ENCODE measurements around the gene MYOCOS.

The MYOCOS gene

DNA sequence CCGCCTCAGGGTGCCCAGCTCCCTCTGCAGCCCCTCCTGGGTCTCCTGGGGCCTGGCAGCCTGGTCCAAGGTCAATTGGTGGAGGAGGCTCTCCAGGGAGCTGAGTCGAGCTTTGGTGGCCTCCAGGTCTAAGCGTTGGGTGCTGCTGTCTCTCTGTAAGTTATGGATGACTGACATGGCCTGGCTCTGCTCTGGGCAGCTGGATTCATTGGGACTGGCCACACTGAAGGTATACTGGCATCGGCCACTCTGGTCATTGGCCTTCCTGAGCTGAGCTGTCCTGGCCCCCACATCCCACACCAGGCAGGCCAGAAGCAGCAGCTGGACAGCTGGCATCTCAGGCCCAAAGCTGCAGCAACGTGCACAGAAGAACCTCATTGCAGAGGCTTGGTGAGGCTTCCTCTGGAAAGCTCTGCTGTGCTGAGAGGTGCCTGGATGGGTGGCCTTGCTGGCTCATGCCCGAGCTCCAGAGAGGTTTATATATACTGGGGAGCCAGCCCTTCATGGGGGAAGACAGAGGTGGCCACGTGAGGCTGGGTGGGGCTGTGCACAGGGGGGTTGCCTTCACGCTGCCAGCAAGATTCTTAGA lies 30.3 kb downstream of the MYOCOS start, which contains the start of gene MYOC:
Gene MYOC, minus strand, starts transcription at position 455 of the 589 bp plus-strand sequence. Its CDS starts 77 bp downstream, at position 378.
- TF ChIP-seq YY1 (IDR thresholded peaks at IDR 0.05; ENCODE audit: low read depth) (no peak), FOXM1 (IDR thresholded peaks at IDR 0.05; ENCODE audit: borderline replicate concordance, low read depth) (no peak), CEBPB (IDR thresholded peaks at IDR 0.05) (no peak), TCF12 (IDR thresholded peaks at IDR 0.05; ENCODE audit: low read depth) (no peak), EGR1 (IDR thresholded peaks at IDR 0.05) (no peak), TAF1 (IDR thresholded peaks at IDR 0.05; ENCODE audit: low read depth) (no peak)

DNA sequence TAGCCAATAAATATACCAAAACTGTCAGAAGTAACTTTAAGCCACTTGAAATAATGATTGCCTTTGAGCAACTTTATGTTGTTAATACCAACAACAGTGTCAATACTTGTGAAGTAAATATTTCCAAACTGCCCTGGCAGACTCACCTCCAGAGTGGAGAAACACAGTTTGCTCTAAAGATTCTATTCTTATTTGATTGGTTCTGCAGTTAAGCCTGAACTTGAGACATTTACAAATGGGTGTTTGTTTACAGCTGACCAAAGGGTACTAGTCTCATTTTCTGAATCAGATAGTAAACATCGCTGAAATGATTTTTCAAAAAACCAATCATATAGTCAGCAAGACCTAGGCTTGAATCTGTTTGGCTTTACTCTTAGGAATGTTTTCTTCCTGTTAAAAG lies 31.8 kb downstream of the MYOCOS start:
- no peak for TF ChIP-seq TAF1 (IDR thresholded peaks at IDR 0.05; ENCODE audit: low read depth)
- TF ChIP-seq, protein P1, sequence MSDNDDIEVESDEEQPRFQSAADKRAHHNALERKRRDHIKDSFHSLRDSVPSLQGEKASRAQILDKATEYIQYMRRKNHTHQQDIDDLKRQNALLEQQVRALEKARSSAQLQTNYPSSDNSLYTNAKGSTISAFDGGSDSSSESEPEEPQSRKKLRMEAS (IDR thresholded peaks at IDR 0.05) = no peak
- TF ChIP-seq FOXM1 (IDR thresholded peaks at IDR 0.05; ENCODE audit: borderline replicate concordance, low read depth) = no peak
- TF ChIP-seq EP300 (IDR thresholded peaks at IDR 0.05; ENCODE audit: borderline replicate concordance) = no peak
- TF ChIP-seq RAD21 (IDR thresholded peaks at IDR 0.05; ENCODE audit: low read depth) = no peak
- TF ChIP-seq CREB1 (IDR thresholded peaks at IDR 0.05; ENCODE audit: low read depth) = no peak
- no peak for TF ChIP-seq CEBPB (IDR thresholded peaks at IDR 0.05)

DNA sequence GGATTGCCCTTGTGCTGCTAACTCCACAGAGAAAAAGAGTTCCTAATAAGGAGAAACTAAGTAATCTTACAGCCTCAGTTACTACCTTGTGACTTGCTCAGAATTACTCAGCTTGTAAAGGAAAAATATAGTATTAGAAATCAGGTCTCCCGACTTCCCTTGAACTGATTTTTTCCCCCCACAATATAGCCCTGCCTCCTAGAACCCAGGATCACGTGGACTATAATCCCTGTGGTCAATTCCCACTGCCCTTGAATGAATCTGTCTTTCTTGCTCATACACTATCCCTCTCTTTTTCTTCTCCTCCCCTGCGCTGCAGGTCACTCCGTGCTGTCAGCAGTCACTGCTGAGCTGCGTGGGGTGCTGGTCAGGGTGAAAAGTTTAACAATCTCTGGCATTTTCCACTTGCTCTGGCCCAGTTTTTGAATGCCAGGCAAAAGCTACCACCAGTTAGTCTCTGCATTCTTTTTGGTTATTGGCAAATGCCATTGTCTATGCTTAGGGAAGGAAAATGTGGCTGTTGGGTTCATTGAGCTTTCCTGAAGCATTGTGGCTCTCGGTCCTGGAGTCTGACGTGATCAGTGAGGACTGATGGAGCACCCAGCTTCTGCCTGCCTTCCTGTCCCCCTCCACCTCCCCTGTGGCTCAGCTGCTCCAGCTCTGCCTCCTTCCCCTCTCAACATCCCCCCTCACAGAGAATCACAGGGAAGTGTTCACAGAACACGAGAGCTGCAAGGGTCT lies 32.3 kb downstream of the MYOCOS start:
- TF ChIP-seq YY1 (IDR thresholded peaks at IDR 0.05; ENCODE audit: low read depth) (no peak), EGR1 (IDR thresholded peaks at IDR 0.05) (no peak), TCF12 (IDR thresholded peaks at IDR 0.05; ENCODE audit: low read depth) (no peak)
- TF ChIP-seq, protein P2, sequence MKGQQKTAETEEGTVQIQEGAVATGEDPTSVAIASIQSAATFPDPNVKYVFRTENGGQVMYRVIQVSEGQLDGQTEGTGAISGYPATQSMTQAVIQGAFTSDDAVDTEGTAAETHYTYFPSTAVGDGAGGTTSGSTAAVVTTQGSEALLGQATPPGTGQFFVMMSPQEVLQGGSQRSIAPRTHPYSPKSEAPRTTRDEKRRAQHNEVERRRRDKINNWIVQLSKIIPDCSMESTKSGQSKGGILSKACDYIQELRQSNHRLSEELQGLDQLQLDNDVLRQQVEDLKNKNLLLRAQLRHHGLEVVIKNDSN (IDR thresholded peaks at IDR 0.05) = no peak
- TF ChIP-seq, protein P3, sequence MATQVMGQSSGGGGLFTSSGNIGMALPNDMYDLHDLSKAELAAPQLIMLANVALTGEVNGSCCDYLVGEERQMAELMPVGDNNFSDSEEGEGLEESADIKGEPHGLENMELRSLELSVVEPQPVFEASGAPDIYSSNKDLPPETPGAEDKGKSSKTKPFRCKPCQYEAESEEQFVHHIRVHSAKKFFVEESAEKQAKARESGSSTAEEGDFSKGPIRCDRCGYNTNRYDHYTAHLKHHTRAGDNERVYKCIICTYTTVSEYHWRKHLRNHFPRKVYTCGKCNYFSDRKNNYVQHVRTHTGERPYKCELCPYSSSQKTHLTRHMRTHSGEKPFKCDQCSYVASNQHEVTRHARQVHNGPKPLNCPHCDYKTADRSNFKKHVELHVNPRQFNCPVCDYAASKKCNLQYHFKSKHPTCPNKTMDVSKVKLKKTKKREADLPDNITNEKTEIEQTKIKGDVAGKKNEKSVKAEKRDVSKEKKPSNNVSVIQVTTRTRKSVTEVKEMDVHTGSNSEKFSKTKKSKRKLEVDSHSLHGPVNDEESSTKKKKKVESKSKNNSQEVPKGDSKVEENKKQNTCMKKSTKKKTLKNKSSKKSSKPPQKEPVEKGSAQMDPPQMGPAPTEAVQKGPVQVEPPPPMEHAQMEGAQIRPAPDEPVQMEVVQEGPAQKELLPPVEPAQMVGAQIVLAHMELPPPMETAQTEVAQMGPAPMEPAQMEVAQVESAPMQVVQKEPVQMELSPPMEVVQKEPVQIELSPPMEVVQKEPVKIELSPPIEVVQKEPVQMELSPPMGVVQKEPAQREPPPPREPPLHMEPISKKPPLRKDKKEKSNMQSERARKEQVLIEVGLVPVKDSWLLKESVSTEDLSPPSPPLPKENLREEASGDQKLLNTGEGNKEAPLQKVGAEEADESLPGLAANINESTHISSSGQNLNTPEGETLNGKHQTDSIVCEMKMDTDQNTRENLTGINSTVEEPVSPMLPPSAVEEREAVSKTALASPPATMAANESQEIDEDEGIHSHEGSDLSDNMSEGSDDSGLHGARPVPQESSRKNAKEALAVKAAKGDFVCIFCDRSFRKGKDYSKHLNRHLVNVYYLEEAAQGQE (IDR thresholded peaks at IDR 0.05; ENCODE audit: low read depth) = no peak

DNA sequence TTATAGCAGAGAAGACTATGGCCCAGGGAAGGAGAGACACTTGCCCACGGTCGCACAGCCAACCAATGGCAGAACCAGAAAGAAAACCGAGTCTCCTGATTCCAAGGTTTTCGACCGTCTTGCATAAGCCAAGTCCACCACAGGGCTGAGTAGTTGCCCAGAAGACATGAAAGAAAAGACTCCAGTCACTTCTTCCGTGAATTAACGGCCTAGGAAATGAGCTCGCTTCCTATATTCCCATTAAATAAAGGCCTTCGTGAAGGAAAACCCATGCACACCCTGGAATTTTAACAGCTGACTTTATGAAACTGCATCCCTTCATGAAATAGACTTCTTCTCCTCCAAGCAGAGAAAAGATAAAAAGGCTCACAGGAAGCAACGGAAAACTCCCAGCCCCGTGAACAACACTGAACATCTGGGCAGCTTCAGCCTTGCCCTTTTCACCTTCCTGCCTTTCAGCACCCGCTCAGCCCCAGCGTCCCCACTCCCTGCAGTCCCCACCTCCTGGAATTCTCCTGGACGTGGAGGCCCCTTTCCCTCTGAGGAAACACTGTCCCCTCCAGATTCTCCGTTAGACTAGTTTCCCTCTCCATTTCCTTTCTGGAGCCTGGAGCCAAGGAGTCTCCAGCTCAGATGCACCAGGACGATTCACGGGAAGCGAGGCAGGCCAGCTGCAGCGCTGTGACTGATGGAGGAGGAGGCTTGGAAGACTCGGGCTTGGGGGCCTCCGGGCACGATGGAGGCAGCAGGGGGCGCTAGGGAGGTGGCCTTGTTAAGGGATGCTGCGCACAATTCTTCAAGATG lies 33.1 kb downstream of the MYOCOS start:
- TF ChIP-seq RAD21 (IDR thresholded peaks at IDR 0.05; ENCODE audit: low read depth) (peak; percentile 64), ZBTB7A (IDR thresholded peaks at IDR 0.05; ENCODE audit: low read depth) (no peak)
- TF ChIP-seq, protein P3 (IDR thresholded peaks at IDR 0.05; ENCODE audit: low read depth) = no peak

DNA sequence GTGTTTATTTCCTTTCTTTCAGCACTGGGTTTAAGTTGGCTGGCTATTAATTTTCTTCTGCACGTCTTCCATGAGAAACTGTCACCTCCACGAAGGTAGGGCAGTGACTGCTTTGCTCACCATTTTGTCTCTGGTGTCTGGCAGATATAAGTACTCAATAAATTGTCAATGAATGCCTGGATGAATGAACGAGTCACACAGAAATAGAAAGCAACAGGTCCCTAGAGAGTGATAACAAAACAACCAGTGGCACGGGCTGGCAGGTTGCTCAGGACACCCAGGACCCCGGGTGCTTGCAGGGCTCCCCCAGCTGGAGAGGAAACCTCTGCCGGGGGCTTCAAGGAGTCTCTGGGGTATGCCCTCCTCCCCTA lies 33.7 kb downstream of the MYOCOS start:
- no peak for TF ChIP-seq CEBPB (IDR thresholded peaks at IDR 0.05)
- TF ChIP-seq RAD21 (IDR thresholded peaks at IDR 0.05; ENCODE audit: low read depth) = no peak

DNA sequence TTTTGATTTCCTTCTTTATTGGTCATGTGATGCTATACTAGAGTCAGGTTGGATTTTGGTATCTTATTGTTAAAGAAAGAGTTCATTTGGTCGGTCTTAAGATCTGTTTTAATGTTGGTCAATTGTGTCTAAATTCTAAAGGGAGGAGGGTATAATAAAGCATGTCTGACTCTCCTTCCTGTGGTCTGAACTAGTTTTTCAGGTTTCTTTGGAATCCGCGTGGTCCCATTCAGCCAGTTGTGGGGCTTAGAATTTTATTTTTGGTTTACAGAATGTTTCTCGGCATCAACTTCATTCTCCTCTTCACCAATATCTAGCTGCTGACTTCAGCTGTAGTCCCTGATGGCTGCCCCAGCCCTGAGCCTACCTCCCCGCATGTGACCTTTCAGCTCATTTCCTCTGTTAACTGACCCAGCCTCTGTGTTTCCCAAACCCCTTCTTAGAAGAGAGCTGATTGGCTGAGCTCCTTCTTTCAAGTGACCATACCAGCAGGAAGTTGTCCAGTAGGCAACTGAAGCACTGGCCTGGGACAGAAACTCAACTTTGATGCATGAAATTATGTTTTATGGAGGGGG lies 39.1 kb downstream of the MYOCOS start:
- TF ChIP-seq CREB1 (IDR thresholded peaks at IDR 0.05; ENCODE audit: low read depth) (no peak), TEAD4 (IDR thresholded peaks at IDR 0.05) (0 out of 2 replicates have a peak, but pooled peaks have one; percentile 16)
